SK-N-MC (cell line): Measurements from ENCODE around the gene KIF26B.

ENCODE experiments used
- DNase-seq: peaks from one replicate; pipeline ENCODE4 v3.0.0-alpha.2; 2011; ENCODE audit warnings: low read depth, low spot score
- H3K27ac ChIP-seq: fragments of 200-600 bp; sonication (generic); 2 replicates; pipeline ENCODE4 v1.5.1; 2016; ENCODE audit warnings: mixed run types
- H3K36me3 ChIP-seq: fragments of 200-600 bp; sonication (generic); 2 replicates; pipeline ENCODE4 v1.6.1; 2017; ENCODE audit warnings: antibody characterized with exemption, low read length, mixed read lengths; ENCODE audit not compliant: insufficient read depth
- H3K4me3 ChIP-seq: fragments of 200-600 bp; sonication (generic); 2 replicates; pipeline ENCODE4 v1.5.1; 2016
- H3K9ac ChIP-seq: fragments of 200-600 bp; sonication (generic); 2 replicates; pipeline ENCODE4 v1.8.0; 2017; ENCODE audit warnings: mixed run types, mixed read lengths; ENCODE audit not compliant: insufficient read length
- H3K9me3 ChIP-seq: fragments of 200-600 bp; sonication (generic); 2 replicates; pipeline ENCODE4 v1.6.1; 2017; ENCODE audit warnings: low read depth, mild to moderate bottlenecking, antibody characterized with exemption, low read length, moderate library complexity, mixed read lengths
- EZH2 ChIP-seq: fragments of 200-600 bp; sonication (generic); IDR thresholded peaks from one replicate; pipeline ENCODE4 v1.6.1; 2017; ENCODE audit warnings: antibody characterized with exemption
- FOXP2 ChIP-seq: optimal IDR thresholded peaks from 2 replicates; pipeline ENCODE3; 2011; ENCODE audit warnings: mild to moderate bottlenecking, moderate library complexity; ENCODE audit not compliant: insufficient read depth; ENCODE audit errors: extremely low read length, control extremely low read depth
- POLR2AphosphoS5 ChIP-seq: IDR thresholded peaks from 2 replicates; pipeline ENCODE4 v1.6.1; 2012; ENCODE audit warnings: mild to moderate bottlenecking, low read depth, low read length, borderline replicate concordance

KIF26B gene

DNA sequence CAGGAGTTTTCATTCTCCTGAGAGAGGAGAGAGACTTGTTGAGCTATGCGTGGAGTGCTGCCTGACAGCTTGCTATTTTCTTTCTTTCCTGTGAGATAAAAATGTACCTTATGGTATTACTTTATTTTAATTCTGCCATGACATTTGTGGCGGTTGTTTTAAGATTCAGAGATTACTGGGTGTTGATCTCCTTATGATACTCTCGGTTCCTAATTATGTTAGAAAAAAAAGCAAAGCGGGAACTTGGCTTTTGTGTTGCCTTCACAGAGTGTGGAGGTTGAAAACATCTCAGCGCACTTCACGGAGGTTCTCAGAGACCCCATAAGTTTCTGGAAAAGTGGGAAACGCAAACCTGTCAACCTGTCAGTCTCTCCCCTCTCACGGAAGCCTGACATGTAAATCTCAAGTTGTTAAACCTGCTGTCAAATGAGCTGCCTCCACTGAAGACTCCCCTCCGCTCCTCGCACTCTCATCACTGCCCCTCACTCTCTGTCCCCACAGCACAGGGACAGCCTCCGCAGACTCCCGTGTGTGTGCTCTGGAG is 405.6 kb downstream of the KIF26B start:
- no peaks in the 10 kb centered on the region for H3K36me3 ChIP-seq
- no peaks in the 10 kb centered on the region for H3K9me3 ChIP-seq
- H3K4me3 ChIP-seq, result no peak overlapping the region
- no peak overlapping the region for H3K9ac ChIP-seq
- no peak for TF ChIP-seq FOXP2
- no peak for TF ChIP-seq EZH2
- no peak for TF ChIP-seq POLR2AphosphoS5
- no peak overlapping the region for H3K27ac ChIP-seq
- DNase-seq, result no peak

DNA sequence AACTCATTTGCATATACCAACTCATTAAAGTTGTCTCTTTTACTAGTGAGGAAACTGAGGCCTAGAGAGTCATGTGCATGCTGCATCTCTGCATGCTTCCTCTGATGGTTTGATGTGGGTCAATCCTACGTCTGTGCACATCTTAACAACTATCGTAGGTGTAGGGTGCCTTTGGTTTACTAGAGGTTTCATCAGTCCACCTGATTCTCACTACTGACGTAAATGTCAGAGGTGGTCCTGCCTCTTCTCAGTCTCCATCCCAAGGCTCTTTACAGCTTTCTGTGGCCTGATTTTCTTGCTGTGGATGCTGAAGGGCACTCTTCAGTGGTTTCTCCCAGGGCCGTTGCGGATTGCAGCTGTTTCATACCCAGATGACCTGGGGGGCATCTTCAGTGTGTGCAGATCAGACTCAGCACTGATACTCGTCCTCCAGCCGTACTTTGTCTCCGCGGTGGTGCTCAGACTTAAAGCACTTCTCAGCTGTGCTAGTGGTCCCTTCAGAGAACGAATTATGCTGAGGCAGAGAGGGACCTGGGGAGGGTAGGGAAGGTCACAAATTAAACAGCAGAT is 407.0 kb downstream of the KIF26B start:
- Histone ChIP-seq H3K36me3 (no peaks in the 10 kb centered on the region), H3K9ac (no peak overlapping the region), H3K27ac (no peak overlapping the region), H3K4me3 (no peak overlapping the region), H3K9me3 (no peaks in the 10 kb centered on the region)
- no peak for TF ChIP-seq FOXP2
- no peak for TF ChIP-seq EZH2
- no peak for TF ChIP-seq POLR2AphosphoS5
- no peak for DNase-seq

DNA sequence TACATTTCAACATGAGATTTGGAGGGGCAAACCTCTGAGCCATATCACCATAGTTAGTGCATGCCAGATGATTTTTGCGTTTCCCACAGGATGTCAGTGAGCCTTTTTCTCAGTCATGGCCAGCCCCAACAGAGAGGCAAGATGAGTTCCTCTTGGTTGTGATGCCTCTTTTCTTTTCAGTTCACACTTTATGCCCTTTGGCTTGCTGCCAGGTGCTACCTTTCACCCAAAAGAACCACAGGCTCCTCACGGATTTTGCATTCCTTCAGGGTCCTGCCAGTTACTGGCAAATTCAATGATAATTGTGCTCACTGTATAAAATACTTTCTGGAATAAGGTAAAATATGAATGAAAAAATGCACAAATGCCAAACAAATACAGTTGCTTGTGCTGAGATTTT is 411.3 kb downstream of the KIF26B start:
- H3K9me3 ChIP-seq, result no peaks in the 10 kb centered on the region

DNA sequence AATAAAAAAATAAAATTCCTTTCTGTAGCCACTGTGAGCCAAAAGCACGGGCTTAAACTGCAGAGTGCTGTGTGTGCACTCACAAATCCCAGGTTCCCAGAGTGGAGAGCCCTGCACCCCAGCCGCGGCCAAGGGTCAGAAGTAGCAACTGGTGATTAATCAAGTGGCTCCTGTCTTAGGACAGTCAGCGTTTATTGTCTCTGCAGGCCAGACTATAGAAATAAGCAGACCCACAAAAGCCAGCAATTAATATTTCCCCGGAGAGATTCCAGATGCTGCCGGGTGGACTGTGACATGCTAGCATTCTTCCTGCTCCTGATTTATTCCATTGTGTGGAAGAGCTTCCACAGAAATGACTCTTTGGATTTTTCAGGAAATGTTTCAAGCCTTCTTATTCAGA is 412.2 kb downstream of the KIF26B start:
- H3K27ac ChIP-seq, result no peak overlapping the region
- no peak overlapping the region for H3K9ac ChIP-seq
- no peak for DNase-seq
- no peaks in the 10 kb centered on the region for H3K36me3 ChIP-seq
- H3K9me3 ChIP-seq, result no peaks in the 10 kb centered on the region
- TF ChIP-seq EZH2 (no peak), POLR2AphosphoS5 (no peak), FOXP2 (no peak)
- H3K4me3 ChIP-seq, result no peak overlapping the region

More for the DNA sequence above, 411.3 kb downstream of the KIF26B start:
- TF ChIP-seq EZH2, result no peak
- TF ChIP-seq FOXP2, result no peak
- TF ChIP-seq POLR2AphosphoS5, result no peak
- Histone ChIP-seq H3K27ac (no peak overlapping the region), H3K9ac (no peak overlapping the region), H3K36me3 (no peaks in the 10 kb centered on the region), H3K4me3 (no peak overlapping the region)
- DNase-seq, result no peak

DNA sequence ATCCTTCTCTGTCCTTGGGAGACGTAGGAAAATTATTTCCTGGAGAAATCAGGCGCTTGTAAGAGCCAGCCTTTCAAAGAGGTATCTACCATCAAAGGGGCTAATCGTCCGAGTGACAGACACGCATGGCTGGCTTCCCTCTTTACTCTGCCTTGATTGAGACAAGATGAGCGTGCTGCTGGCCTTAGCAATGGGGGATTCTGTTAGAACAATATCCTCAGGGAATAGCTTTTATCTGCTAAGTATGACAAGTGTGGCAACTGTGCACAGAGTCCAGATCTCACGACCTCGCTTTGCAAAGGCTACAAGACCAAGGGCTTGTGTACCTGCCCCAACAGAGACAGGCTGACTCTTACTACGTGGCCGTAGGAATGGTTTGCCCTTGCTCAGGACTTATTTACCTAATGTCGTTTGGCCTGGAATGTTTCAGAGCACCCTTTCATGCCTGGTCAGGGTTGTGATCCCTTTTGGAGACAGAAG is 417.1 kb downstream of the KIF26B start:
- H3K9ac ChIP-seq, result no peak overlapping the region
- H3K36me3 ChIP-seq, result no peaks in the 10 kb centered on the region
- TF ChIP-seq EZH2 (no peak), POLR2AphosphoS5 (no peak), FOXP2 (no peak)
- no peak for DNase-seq
- no peak overlapping the region for H3K27ac ChIP-seq
- no peak overlapping the region for H3K4me3 ChIP-seq
- H3K9me3 ChIP-seq, result no peaks in the 10 kb centered on the region

DNA sequence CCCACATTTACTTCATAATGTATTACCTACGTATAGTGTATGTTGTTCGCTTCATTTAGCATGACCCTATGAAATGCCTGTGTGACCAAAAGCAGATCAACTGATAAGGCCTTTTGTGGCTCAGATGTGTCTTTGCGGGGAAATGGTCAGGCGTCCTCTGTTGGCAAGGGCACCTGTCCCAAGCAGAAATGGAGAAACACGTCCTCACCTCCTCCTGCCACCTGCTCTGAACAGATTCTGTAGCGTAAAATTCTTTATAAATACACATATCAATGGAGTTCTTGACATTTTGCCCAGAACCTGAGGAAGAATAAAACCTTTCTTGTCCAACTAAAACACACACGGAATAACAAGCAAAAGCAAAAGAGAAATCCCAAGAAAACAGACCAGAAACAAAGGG is 417.9 kb downstream of the KIF26B start:
- TF ChIP-seq EZH2, result no peak
- TF ChIP-seq POLR2AphosphoS5, result no peak
- no peak for TF ChIP-seq FOXP2
- no peaks in the 10 kb centered on the region for H3K36me3 ChIP-seq
- no peak overlapping the region for H3K4me3 ChIP-seq
- H3K27ac ChIP-seq, result no peak overlapping the region
- H3K9ac ChIP-seq, result no peak overlapping the region
- no peak for DNase-seq
- no peaks in the 10 kb centered on the region for H3K9me3 ChIP-seq

DNA sequence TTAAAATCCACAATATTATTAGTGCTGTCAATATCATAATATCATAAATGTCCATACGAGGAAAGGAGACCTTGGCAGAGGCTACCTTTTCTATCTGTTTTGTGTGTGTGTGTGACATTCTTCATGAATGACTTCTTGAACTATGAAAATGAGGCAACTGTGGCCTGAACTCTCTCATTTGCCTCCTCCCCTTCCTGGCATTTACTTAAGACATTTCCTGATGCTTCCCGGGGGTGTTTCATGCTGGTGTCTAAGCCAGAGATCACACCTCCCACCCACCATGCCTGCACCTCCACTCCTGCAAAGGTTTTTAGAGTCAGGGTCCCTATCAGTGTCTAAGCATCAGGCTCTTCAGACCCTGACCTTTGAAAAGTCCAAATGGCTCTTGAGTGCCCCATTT is 420.9 kb downstream of the KIF26B start:
- no peak for DNase-seq

DNA sequence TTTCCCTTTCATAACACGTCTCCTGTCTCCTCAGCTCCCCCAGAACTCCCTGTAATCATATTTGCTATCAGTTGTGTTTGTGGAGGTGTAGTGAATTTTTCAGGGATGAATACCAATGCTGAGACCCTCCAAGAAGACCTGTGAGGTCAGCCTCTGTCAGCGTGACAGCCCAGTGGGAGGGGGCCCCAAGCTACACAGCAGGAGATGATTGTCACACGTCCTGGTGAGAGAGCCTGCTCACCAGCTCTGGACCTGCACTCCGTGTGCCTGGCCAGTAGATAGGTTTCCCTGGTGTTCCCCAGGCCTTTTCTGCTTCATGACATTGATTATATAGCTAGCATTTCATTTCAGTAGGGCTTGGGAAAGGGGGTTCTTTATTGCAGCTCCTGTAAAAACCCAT is 421.5 kb downstream of the KIF26B start:
- H3K9me3 ChIP-seq, result no peaks in the 10 kb centered on the region
- no peak overlapping the region for H3K9ac ChIP-seq
- no peak overlapping the region for H3K27ac ChIP-seq
- TF ChIP-seq EZH2 (no peak), FOXP2 (no peak), POLR2AphosphoS5 (no peak)
- no peak for DNase-seq
- no peaks in the 10 kb centered on the region for H3K36me3 ChIP-seq
- no peak overlapping the region for H3K4me3 ChIP-seq

More for the DNA sequence above, 420.9 kb downstream of the KIF26B start:
- Histone ChIP-seq H3K36me3 (no peaks in the 10 kb centered on the region), H3K9ac (no peak overlapping the region), H3K27ac (no peak overlapping the region), H3K4me3 (no peak overlapping the region), H3K9me3 (no peaks in the 10 kb centered on the region)
- TF ChIP-seq POLR2AphosphoS5, result no peak
- no peak for TF ChIP-seq FOXP2
- no peak for TF ChIP-seq EZH2
